Psoas muscle (tissue), 8 donors: ENCODE measurements around the gene HLF. TPM values are rescaled to one million over a fixed set of nuclear protein-coding genes. Genes with fewer than 3 reads are reported as not detected.

Experiments
- ATAC-seq, 4 donors: fragments of 200-7000 bp; cut with Tn5 transposase; one replicate each; pipeline ENCODE4 v1.9.1; 2020; ENCODE audit warnings: moderate library complexity in 3 of 4, mild to moderate bottlenecking in 2 of 4
- DNase-seq, 2 donors: peaks; one replicate each; pipeline ENCODE4 v3.0.0-alpha.2; 2020
- H3K27ac ChIP-seq: fragments of 200-600 bp; one replicate; pipeline ENCODE4 v1.8.0; 2022
- H3K27me3 ChIP-seq, 3 donors: fragments of 200-600 bp in 1 of 3; one replicate each; pipeline versions ENCODE4 v1.6.1 to v1.8.0; 2013 to 2022; ENCODE audit warnings: low read length in 2 of 3, mild to moderate bottlenecking in 2 of 3, moderate library complexity in 1 of 3; ENCODE audit not compliant: insufficient read depth in 3 of 3
- H3K36me3 ChIP-seq, 2 donors: fragments of 200-600 bp in 1 of 2; one replicate each; pipeline versions ENCODE4 v1.6.1 to v1.8.0; 2013 to 2022; ENCODE audit warnings: low read depth in 1 of 2, mild to moderate bottlenecking in 1 of 2, moderate library complexity in 1 of 2; ENCODE audit not compliant: insufficient read depth in 1 of 2
- H3K4me1 ChIP-seq: fragments of 200-600 bp; one replicate; pipeline ENCODE4 v1.8.0; 2022
- H3K4me3 ChIP-seq: fragments of 200-600 bp; one replicate; pipeline ENCODE4 v1.8.0; 2022; ENCODE audit warnings: mild to moderate bottlenecking
- H3K9me3 ChIP-seq: fragments of 200-600 bp; one replicate; pipeline ENCODE4 v1.8.0; 2022
- CTCF ChIP-seq: fragments of 200-600 bp; IDR thresholded peaks from one replicate; pipeline ENCODE4 v1.8.0; 2022; ENCODE audit warnings: antibody characterized with exemption
- WGBS, 3 donors: extraction: QIAGEN DNeasy Blood & Tissue Kit; methylation state at CpG; one replicate each; pipeline versions ENCODE4 v1.1.6 to v1.1.7; 2013; 5-methylcytosine and 5-hydroxymethylcytosine counted together
- intact Hi-C, 2 donors: fragments of 100-400 bp; cut with DNase I; formaldehyde crosslinking; loops; one replicate each; pipeline versions ENCODE4 v1.11.0 to v1.14.2; 2022
- polyA plus RNA-seq, 3 donors: library from polyadenylated mRNA; stranded (reverse); fragments of 200-250 nt; gene quantifications; one replicate each; pipeline ENCODE4 v1.2.3, GENCODE V29; 2013
- total RNA-seq, 4 donors: library from RNA; stranded (reverse); fragmentation: NEBNext Ultra II Directional in 2 of 4; extraction: Animal tissue kit (Norgen Biotek cat#: 25700) in 2 of 4; gene quantifications; one replicate each; pipeline versions ENCODE4 v1.2.1 to v1.2.4, GENCODE V29; 2021 to 2023
- donor health status: healthy with polysubstance abuse.
- donor health status: DM: no; HTN: no; CAD: no; lungs with moderate emphysema.
- donor health status: Bipolar disorder and iron deficiency.
- donor health status: healthy.
- donor health status: DM: yes; HTN: yes; CAD: no.
- donor health status: DM: no; HTN: no; CAD: no.
- donor health status: DM: no; HTN: no; CAD: no.
- donor health status: DM: yes; HTN: yes; CAD: no.

The HLF gene
- total and polyA plus RNA-seq, 7 donors = 0.59 to 5.0 (median 3.7) TPM

- H3K9me3 ChIP-seq = no peaks in the 10 kb centered on the region
- TF ChIP-seq CTCF = no peak
- no peak overlapping the region for H3K27ac ChIP-seq
- no peaks in the 10 kb centered on the region for H3K27me3 ChIP-seq
- no peak for DNase-seq
- ATAC-seq = no peak
- no peaks in the 10 kb centered on the region for H3K36me3 ChIP-seq
- intact Hi-C loops = no loop called here
- no peaks in the 10 kb centered on the region for H3K4me1 ChIP-seq
- H3K4me3 ChIP-seq = no peak overlapping the region
- 67 to 70% (median 69%) methylated on average over 6 of the region's 6 CpGs for WGBS, 3 donors
Observed at GRCh38 chr17:55301521-55302406, 37.0 kb downstream of the HLF start.

- H3K27ac ChIP-seq = no peak overlapping the region
- no peaks in the 10 kb centered on the region for H3K27me3 ChIP-seq
- TF ChIP-seq CTCF = no peak
- no peaks in the 10 kb centered on the region for H3K36me3 ChIP-seq
- intact Hi-C loops = no loop called here
- H3K4me3 ChIP-seq = no peak overlapping the region
- no peaks in the 10 kb centered on the region for H3K9me3 ChIP-seq
- DNase-seq (no peak), ATAC-seq (no peak)
- no peaks in the 10 kb centered on the region for H3K4me1 ChIP-seq
- WGBS, 3 donors = 75 to 90% (median 81%) methylated on average over 6 of the region's 6 CpGs
Observed at GRCh38 chr17:55302407-55302787, 37.6 kb downstream of the HLF start.

GRCh38 chr17:55303008-55303493, 38.3 kb downstream of the HLF start:
- DNase-seq (no peak), ATAC-seq (no peak)
- Histone ChIP-seq H3K27me3 (no peaks in the 10 kb centered on the region), H3K36me3 (no peaks in the 10 kb centered on the region), H3K9me3 (no peaks in the 10 kb centered on the region), H3K27ac (no peak overlapping the region), H3K4me3 (no peak overlapping the region), H3K4me1 (no peaks in the 10 kb centered on the region)
- 90 to 93% (median 92%) methylated on average over 3 of the region's 3 CpGs for WGBS, 3 donors
- no peak for TF ChIP-seq CTCF
- intact Hi-C loops = no loop called here

GRCh38 chr17:55303701-55304145, 39.0 kb downstream of the HLF start:
- Histone ChIP-seq H3K27me3 (no peaks in the 10 kb centered on the region), H3K9me3 (no peaks in the 10 kb centered on the region), H3K4me3 (no peak overlapping the region), H3K27ac (no peak overlapping the region), H3K4me1 (no peaks in the 10 kb centered on the region), H3K36me3 (no peaks in the 10 kb centered on the region)
- TF ChIP-seq CTCF = no peak
- WGBS, 3 donors = 88 to 94% (median 88%) methylated on average over 7 of the region's 7 CpGs
- DNase-seq = no peak
- no peak for ATAC-seq
- intact Hi-C loops = no loop called here
